Activated CD4-positive, alpha-beta T cell treated with anti-CD3 and anti-CD28 coated beads for 4 hours (primary cell): ENCODE data around the gene DDO.
"Not testable (repeated sequence)": the region's sequence is repeated elsewhere in the genome, so short reads cannot be mapped to it uniquely, and the experiment has no call there.

Experiments used
- DNase-seq, 2 donors: peaks; one replicate each; pipeline ENCODE4 v3.0.0-alpha.2; 2020

Gene DDO

DNA sequence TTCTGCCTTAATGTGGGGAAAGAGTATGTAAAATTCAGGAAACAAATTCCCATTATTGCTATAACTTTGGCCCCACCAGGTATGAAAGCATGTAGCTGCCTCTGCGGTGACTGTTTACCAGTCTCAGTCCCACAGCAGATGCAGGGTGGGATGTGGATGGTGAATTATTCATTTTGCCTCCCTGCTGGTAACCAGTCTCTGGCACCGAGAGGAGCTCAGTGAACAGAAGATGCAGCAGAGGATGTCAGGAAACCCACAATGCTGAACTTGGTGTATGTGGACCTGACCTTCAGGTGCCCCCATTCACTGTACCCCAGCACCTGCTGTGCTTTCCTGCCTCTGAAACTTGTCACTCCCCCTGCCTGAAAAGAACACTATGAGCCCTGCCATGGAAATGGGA is 48.4 kb downstream of the DDO start:
- no peak for DNase-seq

DNA sequence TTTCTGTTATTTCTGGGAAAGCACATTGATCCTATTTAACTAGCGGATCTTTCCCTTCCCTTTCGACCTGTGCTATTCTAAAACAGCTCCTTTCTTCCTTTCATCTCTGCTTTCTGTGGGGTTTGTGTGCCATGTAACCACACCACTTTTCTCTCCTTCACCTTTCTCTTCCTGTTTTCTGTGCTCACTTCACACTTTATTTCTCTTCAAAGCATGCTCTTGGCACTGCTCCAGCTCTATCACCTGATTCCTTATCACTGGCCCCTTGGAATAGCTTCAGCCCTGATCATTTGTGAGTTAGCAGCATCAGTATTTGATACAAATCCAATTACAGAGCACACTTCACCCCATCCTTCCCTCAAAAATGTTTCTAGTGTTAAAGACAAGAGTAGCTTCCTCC is 49.1 kb downstream of the DDO start:
- DNase-seq, result no peak

DNA sequence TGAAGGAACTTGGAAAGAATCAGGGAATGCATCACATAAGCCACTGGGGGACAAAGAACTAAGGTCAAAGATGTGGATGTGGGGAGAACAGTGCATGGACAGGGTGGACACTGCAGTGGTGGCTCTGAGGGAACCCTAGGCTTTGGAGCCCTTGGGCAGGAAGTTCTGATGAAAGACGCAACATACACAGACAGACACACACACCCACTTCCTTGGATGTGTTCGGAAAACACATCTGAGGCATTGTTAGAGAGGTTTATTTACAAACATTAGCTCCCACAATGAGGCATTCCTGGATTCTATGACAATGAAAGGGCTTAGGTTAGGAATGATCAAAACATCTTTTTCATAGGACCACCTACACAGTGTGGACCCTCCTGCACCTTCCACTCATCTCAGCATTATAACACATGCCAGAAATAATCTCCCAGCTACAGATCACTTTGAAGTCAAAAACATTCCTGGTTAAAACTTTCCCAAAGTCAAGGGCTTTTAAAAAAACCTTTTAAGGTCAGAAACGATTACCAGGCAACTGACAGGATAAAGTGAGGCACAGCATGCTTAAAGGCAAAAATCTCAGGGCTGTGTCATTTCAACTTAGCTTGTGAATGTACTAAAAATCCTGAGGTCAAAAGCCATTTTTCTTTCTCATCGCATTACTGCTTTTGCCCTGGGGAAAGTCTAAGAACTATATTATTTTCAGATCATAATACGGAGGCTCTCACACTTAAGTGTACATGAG is 50.8 kb downstream of the DDO start:
- DNase-seq, result no peak

DNA sequence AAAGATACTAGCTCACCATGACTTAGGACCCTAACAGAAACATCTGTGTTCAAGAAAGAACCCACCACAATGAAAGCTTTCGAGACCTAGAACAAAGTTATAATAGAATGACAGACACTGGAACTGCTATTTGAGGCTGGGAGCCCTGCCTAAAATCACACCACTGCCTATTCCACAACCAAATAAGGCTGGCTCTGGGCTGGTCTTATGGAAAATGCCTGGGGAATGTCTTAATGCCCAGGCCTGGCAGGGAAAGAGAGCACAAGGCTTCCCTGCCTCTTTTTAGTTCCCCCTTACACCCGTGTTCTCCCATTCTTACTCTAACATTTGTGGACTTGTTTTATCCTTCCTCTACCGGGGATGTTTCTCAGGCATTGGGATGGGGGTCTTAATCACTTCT is 51.6 kb downstream of the DDO start:
- no peak for DNase-seq

DNA sequence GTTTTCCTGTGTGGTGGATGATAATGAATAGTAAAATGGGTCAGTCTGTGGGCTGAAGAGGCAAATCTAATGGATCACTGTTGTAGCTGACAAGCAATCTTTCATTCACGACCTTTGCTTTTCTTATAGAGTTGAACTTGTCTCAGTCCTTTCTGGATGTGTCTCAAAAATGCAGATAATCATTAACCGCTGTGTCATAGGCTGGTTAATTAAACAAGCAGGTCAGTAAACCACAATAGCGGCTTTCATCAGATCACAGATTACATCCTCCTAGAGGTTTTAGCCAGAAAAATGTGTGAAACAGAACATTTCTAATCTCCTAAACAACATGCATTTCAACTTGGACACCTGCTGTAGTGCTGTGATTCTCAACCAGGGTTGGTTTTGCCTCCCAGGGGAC is 54.7 kb downstream of the DDO start:
- no peak for DNase-seq

DNA sequence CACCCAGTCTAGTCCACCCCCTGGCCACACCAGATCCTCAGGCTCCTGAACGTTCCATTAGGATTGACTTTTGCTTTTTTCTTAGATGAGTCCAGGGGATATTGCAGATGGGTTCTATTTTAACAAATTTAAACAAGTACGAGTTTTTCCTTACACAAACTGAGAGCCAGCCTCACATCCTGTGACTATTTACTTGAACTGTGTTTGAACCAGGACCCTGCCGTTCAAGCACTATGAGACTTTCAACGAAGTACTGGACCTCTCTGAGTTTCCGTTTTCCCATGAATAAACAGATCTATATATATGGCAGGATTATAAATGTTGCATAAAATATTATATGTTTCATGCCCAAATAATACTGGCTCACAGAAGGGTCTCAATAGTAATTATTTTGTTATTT is 55.8 kb downstream of the DDO start:
- no peak for DNase-seq

DNA sequence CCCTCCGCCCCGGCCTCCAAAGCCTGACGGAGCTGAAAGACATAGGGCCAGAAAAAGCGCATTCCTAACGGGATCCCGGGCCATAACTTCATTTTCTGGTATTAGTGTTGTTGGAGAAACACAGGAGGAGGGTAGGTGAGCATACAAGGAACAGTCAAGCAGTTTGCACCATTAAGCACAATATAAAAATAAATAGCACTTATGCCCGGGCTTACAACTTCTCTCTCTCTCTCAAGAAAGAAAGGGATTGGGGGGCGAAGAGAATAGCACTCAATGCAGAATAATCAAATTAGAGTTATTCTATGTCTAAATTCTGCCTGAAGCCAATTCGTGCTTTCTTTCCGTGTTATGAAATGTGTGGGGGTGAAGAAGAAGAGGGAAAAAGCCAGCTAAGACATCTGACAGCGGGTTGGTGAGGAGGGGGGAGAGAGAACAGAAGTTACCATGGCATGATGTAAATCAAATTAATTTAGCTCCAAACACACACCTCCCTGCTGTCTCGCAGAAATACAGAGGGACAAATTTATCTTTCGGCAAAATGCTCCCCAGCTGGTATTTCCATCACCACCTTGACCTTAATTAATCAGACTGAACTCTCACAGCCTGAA is 56.7 kb downstream of the DDO start:
- no peak for DNase-seq

DNA sequence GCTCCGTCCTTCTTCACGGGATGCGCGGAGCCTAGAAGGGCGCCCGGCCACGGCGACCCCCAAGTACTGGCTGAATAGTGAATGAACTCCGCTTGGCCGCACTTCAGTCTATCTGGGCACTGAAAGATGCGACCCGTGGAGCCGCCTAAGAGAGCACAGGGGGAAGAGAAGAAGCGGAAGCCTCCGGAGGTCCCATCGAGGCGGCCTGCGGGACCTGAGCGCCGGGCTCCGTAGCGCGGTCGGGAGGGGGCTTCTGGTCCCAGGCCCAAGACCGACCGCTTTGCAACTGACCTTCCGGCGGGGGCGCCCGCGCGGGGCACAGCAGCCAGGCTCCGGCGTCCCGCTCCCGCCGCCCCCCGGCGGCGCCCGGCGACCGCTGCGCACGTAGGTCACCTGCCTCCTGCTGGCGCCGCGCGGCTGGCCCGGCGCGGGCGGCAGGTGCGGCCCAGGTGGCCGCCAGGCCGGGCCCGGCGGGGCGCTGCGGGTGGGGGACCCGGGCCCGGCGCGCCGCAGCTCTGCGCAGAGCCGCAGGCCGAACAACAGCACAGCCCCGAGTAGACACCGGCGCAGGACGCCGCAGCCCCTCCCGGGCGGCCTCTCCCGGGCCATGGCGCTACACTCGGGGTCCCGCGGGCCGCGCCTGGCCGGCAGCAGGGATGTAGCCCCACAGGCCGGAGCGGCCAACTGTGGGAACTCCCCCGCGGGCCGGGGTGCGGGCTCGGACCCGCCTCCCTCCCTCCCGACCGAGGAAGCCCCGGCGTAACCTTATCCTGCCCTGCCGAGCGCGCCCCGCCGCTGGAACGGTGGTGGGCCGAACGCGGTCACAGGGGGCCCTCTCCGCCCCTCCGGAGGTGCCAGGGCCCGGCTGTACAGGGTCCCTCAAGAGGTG is 57.5 kb downstream of the DDO start, which contains the start of gene METTL24:
Gene METTL24 (minus strand): TSS at position 686 of the 889 bp plus-strand sequence. CDS start 77 bp downstream, at position 609.
- no peak for DNase-seq

DNA sequence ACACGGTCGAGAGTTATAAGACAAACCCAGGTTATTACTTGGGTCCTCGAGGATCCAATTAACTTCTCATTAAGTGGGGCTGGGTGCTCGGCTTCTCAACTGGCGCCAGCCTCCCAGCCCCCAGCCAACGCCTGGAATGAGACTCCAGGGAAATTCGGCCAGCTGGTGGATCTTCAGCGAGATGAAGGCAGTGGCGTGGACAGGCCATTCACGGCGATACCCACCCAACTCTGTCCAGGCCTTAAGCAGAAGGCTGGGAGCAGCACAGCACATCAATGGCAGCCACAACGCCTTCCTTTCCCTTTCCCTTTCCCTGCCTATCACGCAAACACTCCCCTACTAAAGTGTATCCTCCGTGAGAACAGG is 58.1 kb downstream of the DDO start:
- no peak for DNase-seq

DNA sequence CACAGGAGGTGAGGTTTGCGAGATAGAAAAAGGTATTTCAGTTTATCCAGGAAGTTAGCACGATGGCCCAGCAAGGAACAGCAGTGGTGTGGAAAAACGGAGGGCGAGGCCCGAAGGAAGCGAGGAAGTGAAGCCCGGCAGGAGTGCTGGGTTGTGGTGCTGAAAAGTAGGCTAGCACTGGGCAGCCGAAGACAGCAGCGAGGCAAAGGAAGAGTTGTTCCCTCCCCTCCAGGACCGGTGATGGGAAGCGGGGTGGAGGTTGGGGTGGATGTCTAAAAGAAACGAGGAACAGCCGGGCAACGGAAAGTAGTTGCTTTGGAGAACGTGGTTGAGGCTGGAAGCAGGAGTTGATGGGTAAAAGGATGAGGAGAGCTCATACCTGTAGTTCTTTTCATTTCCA is 58.6 kb downstream of the DDO start:
- DNase-seq, result no peak

DNA sequence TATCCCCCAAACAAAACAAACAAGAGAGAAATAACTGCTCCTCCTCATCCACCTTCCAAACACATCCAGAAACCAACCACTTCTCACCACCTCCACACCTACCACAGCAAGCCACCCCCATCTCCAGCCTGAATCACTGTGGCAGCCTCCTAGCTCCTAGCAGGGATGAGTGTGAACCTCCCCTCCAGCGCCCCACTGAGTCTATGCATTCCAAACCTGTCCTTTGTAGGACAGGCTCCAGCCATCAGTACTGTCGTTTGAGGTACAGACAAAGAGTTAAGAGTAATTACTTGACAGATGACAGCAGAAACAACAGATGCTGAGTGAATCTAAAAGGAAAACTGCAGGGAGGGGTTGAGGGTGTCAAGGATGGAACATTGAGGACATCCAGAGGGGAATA is 59.6 kb downstream of the DDO start:
- no peak for DNase-seq

DNA sequence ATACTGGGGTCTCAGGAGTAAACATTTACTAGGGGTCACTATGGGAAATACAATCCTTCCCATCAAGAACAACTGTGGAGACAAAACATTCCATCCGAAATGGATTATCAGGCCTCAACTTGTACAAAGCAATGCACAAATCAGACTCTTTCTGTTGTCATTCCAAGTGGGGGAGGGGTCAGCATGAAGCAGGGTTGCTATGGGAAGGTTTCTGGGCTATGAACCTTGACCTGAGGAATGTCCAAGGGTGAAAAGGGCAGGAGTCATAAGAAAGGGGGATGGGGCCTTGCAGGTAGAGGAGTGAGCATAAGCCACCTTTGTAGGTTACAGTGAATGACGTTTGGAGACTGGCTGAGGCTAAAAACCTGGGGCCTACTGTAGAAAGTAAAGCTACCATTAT is 60.4 kb downstream of the DDO start:
- no peak for DNase-seq

DNA sequence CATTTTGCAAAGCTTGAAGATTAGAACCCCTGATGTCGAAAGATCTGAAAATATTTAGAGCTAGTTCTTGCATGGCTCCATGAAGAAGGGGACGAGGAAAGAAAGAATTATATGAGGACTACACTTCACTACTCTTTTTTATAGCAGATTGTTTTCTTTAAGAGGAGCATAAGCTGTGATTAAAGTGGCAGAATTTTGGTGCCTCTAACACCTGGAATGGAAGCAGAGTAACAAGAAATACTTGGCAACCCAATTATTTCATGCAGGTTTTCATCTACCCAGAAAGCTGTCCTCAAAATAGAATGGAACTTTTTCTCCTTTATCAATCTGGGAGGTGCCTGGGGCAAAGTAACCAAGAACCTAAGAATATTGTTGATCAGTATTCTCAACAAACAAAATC is 61.2 kb downstream of the DDO start:
- DNase-seq, result no peak

DNA sequence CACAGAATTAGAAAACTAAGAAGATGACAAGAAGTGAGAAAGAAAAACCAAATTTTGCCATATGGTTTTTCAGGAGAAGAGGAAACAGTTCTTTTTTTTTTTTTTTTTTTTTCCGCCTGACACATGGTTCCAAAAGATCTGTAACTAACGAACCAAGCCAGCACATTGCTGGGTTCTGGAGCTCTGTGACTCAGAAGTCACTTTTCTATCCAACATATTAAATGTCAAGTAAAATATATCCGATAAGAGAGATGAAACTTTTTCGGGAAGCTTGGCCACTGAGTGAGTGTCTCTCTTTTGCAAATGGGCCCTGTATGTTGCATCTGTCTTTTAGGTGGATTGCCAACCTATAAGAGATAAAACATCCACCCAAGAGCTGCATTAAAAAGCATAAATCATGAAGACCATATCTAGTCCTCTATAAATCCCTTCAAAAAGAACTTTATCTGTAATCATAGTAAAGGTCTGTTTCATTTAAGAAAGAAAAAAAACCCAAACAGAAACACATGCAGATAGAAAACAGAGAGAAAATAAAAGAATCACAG is 61.8 kb downstream of the DDO start:
- no peak for DNase-seq

DNA sequence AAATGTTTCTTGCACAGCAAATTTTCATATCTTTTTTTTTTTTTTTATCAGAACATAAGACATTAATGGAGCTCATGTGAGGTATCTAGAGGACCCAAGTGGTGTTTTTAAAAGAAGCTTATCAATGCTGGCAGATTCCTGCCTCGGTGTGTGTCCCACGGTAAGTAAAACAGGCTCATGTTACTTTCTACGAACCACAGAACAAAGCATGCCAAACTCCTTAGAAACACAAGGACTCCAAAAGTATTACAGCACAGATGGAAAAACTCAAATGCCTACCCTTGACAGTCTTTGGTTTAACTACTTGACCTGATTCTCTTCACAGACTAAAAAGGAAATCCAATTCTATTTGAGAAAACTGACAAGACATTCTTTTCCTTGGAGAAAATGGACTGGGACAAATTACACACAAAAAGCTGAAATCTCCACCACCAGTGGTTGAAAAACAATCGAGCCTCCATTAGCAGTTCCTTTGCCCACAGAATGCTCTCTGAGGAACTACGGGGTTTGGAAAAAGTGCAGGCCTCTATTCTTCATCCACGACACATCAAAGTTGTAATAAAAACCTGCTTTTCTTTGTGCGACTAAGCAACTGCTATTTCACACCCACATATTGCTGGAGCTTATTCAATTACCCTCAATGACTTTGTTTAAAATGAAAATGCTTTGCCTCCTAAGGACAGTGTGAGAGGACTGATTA is 62.7 kb downstream of the DDO start:
- no peak for DNase-seq

DNA sequence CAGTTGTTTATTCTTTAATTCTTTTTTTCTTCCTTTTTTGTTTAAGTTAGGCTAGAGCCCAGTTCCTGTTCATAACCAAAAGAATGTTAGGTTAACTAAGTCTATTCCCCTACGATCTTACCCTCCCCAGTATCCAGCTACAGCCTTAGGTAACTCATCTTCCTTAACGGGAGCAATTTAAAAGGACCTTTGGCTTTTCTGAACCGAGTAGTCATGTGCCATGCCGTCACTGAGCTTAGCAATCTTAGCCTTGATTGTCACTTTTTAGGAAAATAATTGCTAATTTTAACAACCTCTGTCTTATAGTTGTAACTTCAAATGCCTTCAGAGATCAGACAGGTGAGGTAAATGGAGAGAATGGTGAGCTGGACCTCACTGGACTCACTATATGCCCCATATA is 63.4 kb downstream of the DDO start:
- DNase-seq, result no peak

DNA sequence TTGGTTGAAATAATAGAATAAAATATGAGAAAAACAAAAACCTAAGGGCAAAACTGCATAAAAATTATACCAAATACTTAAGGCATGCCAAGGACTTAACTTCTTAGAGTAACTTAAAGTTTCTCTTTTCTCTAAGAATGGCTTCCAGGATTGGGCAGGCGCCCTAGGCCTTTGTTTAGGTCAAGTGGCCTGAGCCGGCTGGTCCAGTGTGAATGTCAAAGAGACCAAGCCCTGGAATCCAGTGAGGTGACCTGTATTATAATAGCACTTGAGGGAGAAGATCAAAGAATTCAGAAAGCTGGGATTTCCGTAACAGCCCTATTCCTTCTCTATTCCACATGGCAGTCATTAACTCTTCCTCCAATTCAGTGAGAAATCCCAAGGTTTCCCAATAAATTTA is 63.8 kb downstream of the DDO start:
- DNase-seq, result no peak

DNA sequence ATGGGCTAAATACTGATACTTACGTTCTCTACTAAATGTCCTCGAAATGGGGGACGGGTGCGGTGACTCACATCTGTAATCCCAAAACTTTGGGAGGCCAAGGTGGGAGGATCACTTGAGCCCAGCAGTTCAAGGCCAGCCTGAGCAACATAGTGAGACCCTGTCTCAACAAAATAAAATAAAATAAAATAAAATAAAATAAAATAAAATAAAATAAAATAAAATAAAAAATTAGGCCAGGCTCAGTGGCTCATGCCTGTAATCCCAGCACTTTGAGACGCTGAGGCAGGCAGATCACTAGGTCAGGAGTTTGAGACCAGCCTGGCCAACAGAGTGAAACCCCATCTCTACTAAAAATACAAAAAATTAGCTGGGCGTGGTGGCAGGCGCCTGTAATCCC is 64.8 kb downstream of the DDO start:
- not testable (repeated sequence) for DNase-seq

DNA sequence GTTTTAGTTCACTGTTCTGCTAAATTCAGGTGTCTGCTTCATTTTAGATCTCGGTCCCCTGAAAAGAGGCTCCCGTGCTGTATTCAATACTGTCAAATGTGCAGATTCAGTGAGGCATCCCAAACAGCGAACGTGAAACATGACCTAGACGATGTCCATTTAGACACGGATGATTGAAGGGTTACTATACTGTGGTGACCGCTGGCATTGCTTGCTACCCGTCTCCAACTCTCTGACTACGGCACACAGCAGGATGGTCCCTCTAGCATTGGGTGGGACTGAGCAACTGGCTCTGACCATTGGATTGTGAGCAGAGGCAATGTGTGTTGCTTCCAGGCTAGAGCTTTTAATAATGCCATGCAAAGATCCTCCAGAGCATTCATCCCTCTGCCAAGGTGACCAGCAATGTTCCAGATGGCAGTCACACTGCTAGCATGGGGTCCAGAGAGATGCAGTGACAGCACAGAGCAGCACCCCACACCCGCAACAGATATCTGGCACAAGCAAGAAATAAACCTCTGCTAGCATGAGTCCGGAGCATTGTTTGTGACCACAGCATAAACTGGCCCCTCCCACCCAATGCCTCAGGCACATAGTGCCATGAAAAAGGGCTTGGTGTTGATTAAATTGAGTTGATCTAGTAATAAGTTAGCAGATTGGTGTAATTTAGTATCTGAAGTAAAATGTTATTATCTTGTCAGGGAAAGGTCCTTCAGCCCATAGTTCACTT is 66.2 kb downstream of the DDO start:
- DNase-seq, result no peak

DNA sequence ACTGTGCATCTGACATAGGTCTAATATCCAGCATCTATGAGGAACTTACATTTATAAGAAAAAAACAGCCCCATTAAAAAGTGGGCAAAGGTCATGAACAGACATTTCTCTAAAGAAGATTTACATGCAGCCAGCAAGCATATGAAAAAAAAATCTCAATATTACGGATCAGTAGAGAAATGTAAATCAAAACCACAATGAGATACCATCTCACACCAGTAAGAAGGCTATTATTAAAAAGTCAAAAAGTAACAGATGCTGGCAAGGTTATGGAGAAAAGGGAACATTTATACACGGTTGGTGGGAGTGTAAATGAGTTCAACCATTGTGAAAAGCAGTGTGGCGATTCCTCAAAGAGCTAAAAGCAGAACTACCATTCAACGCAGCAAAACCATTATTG is 70.3 kb downstream of the DDO start:
- DNase-seq, result no peak

DNA sequence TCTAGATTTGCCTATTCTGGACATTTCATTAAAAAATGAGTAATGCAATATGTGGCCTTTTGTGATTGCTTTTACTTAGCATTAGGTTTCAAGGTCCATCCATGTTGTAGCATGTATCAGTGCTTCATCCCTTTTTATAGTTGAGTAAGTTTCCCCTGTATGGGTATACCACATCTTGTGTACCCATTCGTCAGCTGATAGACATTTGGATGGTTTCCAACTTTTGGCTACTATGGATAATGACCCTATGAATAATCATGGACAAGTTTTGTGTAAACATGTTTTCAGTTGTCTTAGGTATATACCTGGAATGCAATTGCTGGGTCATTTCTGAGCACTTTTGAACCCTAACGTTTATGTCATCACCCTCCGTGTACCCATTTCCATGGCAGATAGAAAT is 72.6 kb downstream of the DDO start:
- no peak for DNase-seq
